BE2C (cell line): ENCODE data around the gene DENND4B.
"Not testable (repeated sequence)": the region's sequence is repeated elsewhere in the genome, so short reads cannot be mapped to it uniquely, and the experiment has no call there.

Source experiments
- DNase-seq: peaks from one replicate; pipeline ENCODE4 v3.0.0-alpha.2; 2020
- H3K27me3 ChIP-seq: fragments of 250-450 bp; sonication (Bioruptor Pico); 2 replicates; pipeline ENCODE4 v1.5.1; 2020; ENCODE audit warnings: mild to moderate bottlenecking
- H3K36me3 ChIP-seq: fragments of 250-450 bp; sonication (Bioruptor Pico); 2 replicates; pipeline ENCODE4 v1.5.1; 2020; ENCODE audit warnings: mild to moderate bottlenecking
- H3K4me1 ChIP-seq: fragments of 250-450 bp; sonication (Bioruptor Pico); 2 replicates; pipeline ENCODE4 v1.5.1; 2020
- H3K4me3 ChIP-seq: 2 replicates; pipeline ENCODE4 v1.5.1; 2011; ENCODE audit warnings: low read depth, low read length
- H3K9me3 ChIP-seq: fragments of 250-450 bp; sonication (Bioruptor Pico); 2 replicates; pipeline ENCODE4 v1.5.1; 2020
- CTCF ChIP-seq: IDR thresholded peaks from 2 replicates; pipeline ENCODE4 v1.5.1; 2012; ENCODE audit warnings: mild to moderate bottlenecking, low read depth, low read length

DENND4B gene

GRCh38 chr1:153919876-153920852 is 26.4 kb downstream of the DENND4B start:
- H3K27me3 ChIP-seq, result no peaks in the 10 kb centered on the region
- no peaks in the 10 kb centered on the region for H3K9me3 ChIP-seq
- peak overlapping the region; percentile 94 for H3K4me3 ChIP-seq
- DNase-seq, result no peak
- peaks cover 25% of the 10 kb centered on the region for H3K36me3 ChIP-seq
- peaks cover 10% of the 10 kb centered on the region for H3K4me1 ChIP-seq
- peak; percentile 34; the same call in 1 of the 2 replicates for TF ChIP-seq CTCF

GRCh38 chr1:153916297-153916696 is 30.2 kb downstream of the DENND4B start:
- no peaks in the 10 kb centered on the region for H3K9me3 ChIP-seq
- peaks cover 31% of the 10 kb centered on the region for H3K36me3 ChIP-seq
- H3K4me3 ChIP-seq, result no peak overlapping the region
- no peaks in the 10 kb centered on the region for H3K27me3 ChIP-seq
- H3K4me1 ChIP-seq, result peaks cover 10% of the 10 kb centered on the region
- TF ChIP-seq CTCF, result no peak
- DNase-seq, result no peak

- peaks cover 20% of the 10 kb centered on the region for H3K36me3 ChIP-seq
- no peak for TF ChIP-seq CTCF
- H3K9me3 ChIP-seq, result no peaks in the 10 kb centered on the region
- H3K4me3 ChIP-seq, result no peak overlapping the region
- DNase-seq, result no peak
- no peaks in the 10 kb centered on the region for H3K27me3 ChIP-seq
- H3K4me1 ChIP-seq, result no peaks in the 10 kb centered on the region
Measured at GRCh38 chr1:153912349-153912748, 34.2 kb downstream of the DENND4B start.

GRCh38 chr1:153910560-153910959 is 36.0 kb downstream of the DENND4B start:
- H3K4me1 ChIP-seq, H3K9me3 ChIP-seq, H3K27me3 ChIP-seq, DNase-seq, H3K4me3 ChIP-seq: not testable (repeated sequence)
- H3K36me3 ChIP-seq, result peaks cover 20% of the 10 kb centered on the region

- Histone ChIP-seq H3K4me3 (no peak overlapping the region), H3K36me3 (peaks cover 21% of the 10 kb centered on the region), H3K4me1 (no peaks in the 10 kb centered on the region), H3K9me3 (no peaks in the 10 kb centered on the region), H3K27me3 (no peaks in the 10 kb centered on the region)
- TF ChIP-seq CTCF, result no peak
- DNase-seq, result no peak
Measured at GRCh38 chr1:153908071-153908470, 38.4 kb downstream of the DENND4B start.

- H3K4me1 ChIP-seq, result no peaks in the 10 kb centered on the region
- no peak for TF ChIP-seq CTCF
- H3K9me3 ChIP-seq, result no peaks in the 10 kb centered on the region
- no peak overlapping the region for H3K4me3 ChIP-seq
- H3K27me3 ChIP-seq, result no peaks in the 10 kb centered on the region
- DNase-seq, result no peak
- peaks cover 21% of the 10 kb centered on the region for H3K36me3 ChIP-seq
Measured at GRCh38 chr1:153907134-153907533, 39.4 kb downstream of the DENND4B start.
